Heart left ventricle (tissue), 16 donors: Measurements from ENCODE around the gene TNFSF11. TPM values are rescaled to one million over a fixed set of nuclear protein-coding genes. Genes with fewer than 3 reads are reported as not detected.

Experiments
- ATAC-seq, 4 donors: fragments of 200-7000 bp; cut with Tn5 transposase; one replicate each; pipeline ENCODE4 v1.9.1; 2020 to 2022; ENCODE audit warnings: moderate library complexity in 4 of 4, mild to moderate bottlenecking in 3 of 4, moderate number of reproducible peaks in 1 of 4
- DNase-seq, 5 donors: peaks; one replicate each; pipeline ENCODE4 v3.0.0-alpha.2; 2020
- H3K27ac ChIP-seq, 12 donors: fragments of 200-600 bp; sonication (generic) in 4 of 12; one replicate each; pipeline versions ENCODE4 v1.5.0 to v1.8.0; 2016 to 2022; ENCODE audit warnings: mild to moderate bottlenecking in 2 of 12
- H3K27me3 ChIP-seq, 9 donors: fragments of 200-600 bp; sonication (generic) in 2 of 9; one replicate each; pipeline versions ENCODE4 v1.5.1 to v1.8.0; 2016 to 2022; ENCODE audit warnings: mild to moderate bottlenecking in 3 of 9
- H3K36me3 ChIP-seq, 9 donors: fragments of 200-600 bp; sonication (generic) in 2 of 9; one replicate each; pipeline versions ENCODE4 v1.5.0 to v1.8.0; 2018 to 2022; ENCODE audit warnings: mild to moderate bottlenecking in 2 of 9
- H3K4me1 ChIP-seq, 12 donors: fragments of 200-600 bp; sonication (generic) in 4 of 12; one replicate each; pipeline versions ENCODE4 v1.5.0 to v1.8.0; 2016 to 2022; ENCODE audit warnings: mild to moderate bottlenecking in 3 of 12
- H3K4me3 ChIP-seq, 12 donors: fragments of 200-600 bp; sonication (generic) in 4 of 12; one replicate each; pipeline versions ENCODE4 v1.5.0 to v1.8.0; 2017 to 2022; ENCODE audit warnings: mild to moderate bottlenecking in 9 of 12, moderate library complexity in 4 of 12
- H3K9me3 ChIP-seq, 12 donors: fragments of 200-600 bp; sonication (generic) in 4 of 12; one replicate each; pipeline versions ENCODE4 v1.5.0 to v1.8.0; 2016 to 2022; ENCODE audit warnings: mild to moderate bottlenecking in 1 of 12
- CTCF ChIP-seq, 12 donors: fragments of 200-600 bp; sonication (generic) in 4 of 12; IDR thresholded peaks; one replicate each; pipeline versions ENCODE4 v1.5.0 to v1.8.0; 2018 to 2022; ENCODE audit warnings: antibody characterized with exemption in 12 of 12, mild to moderate bottlenecking in 5 of 12
- POLR2A ChIP-seq, 2 donors: fragments of 450-650 bp; IDR thresholded peaks; one replicate each; pipeline ENCODE4 v1.6.1; 2017; ENCODE audit warnings: antibody characterized with exemption in 2 of 2, mild to moderate bottlenecking in 2 of 2, moderate library complexity in 2 of 2
- WGBS, 4 donors: extraction: QIAGEN DNeasy Blood & Tissue Kit in 2 of 4; methylation state at CpG; one replicate each; pipeline versions ENCODE4 v1.1.5 to v1.1.7; 2013 to 2018; 5-methylcytosine and 5-hydroxymethylcytosine counted together
- intact Hi-C, 10 donors: fragments of 100-400 bp; cut with DNase I; formaldehyde crosslinking; loops; one replicate each; pipeline versions ENCODE4 v1.11.1 to v1.14.2; 2022
- polyA plus RNA-seq, 2 donors: library from polyadenylated mRNA; stranded (reverse); fragments of 200-250 nt; gene quantifications; one replicate each; pipeline ENCODE4 v1.2.3, GENCODE V29; 2013
- total RNA-seq, 9 donors: library from RNA; depleted of rRNA in 2 of 9; stranded (reverse); fragments of >200 nt in 2 of 9; fragmentation: NEBNext Ultra II Directional in 3 of 9; extraction: Animal tissue kit (Norgen Biotek cat#: 25700) in 3 of 9; gene quantifications; one replicate each; pipeline versions ENCODE4 v1.1.0 to v1.2.4, GENCODE V29; 2016 to 2023
- donor health status: ischemic (EF 13 %, LVEDD 7.1; RV severe dilation, severe dysfunction).
- donor health status: healthy with polysubstance abuse.
- donor health status: DM: no; HTN: yes; CAD: no.
- donor health status: DM: no; HTN: no; CAD: no.
- donor health status: ischemic (EF 25% LVEDD 6.9; RV normal size, moderate dysfunction).
- donor health status: ischemic (EF 25% LVEDD 5.7; RV mildly dilated, moderate dysfunction).
- donor health status: healthy.
- donor health status: DM: yes; HTN: yes; CAD: no.
- donor health status: ischemic (EF 35%, LVEDD 5.7; RV mildly dilated, moderate dysfunction).
- donor health status: nonischemic (EF 11% LVEDD 7.7; RV severe dilation, severe dysfunction).
- donor health status: DM: yes; HTN: yes; CAD: no.
- donor health status: PGD.
- donor health status: ischemic (EF 29% LVEDD 5.4; RV normal size, mild dysfunction).
- donor health status: nonischemic (EF 23%, LVEDD 6.1; RV moderate dilation, normal function).

Gene TNFSF11
- total and polyA plus RNA-seq, 11 donors = not detected

DNA sequence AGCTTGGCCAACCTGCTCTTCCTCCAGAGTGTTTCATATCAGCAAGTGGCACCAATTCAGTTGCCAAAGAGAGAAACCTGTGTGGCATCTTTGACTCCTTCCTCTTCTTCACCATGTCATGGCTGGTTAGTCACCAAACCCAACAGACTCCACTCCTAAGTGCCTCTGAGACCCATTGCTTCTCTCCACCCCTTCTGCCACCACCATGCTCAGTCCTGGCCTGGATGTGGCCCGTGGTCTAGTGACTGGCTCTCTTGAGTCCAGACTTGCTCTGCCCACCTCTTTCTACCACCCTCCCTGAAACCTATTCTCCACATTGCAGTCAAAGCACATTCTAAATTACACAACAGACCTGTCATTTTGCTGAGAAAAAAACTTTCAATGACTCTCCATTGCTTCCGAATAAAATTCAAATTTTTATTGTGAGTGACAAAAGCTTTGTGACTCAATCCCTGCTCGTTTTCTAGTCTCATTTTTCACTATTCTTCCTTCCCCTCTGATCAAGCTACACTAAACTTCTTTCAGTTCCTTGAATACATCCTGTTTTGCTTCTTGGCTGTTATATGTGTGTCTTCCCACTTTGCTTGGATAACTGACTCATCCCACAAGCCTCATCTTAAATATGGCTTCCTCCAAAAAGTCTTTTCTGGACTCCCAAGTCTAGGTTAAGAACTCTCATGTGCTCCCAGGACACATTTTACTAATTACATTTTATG lies 12.0 kb upstream of the TNFSF11 start:
- H3K9me3 ChIP-seq = peaks cover 0 to 12% (median 0%) of the 10 kb centered on the region in 12 donors
- no peak overlapping the region for H3K4me3 ChIP-seq
- no peaks in the 10 kb centered on the region for H3K4me1 ChIP-seq
- intact Hi-C loops = no loop called here
- no peak for ATAC-seq
- no peak overlapping the region for H3K27ac ChIP-seq
- WGBS, 4 donors = 56 to 62% (median 57%) methylated on average over 3 of the region's 3 CpGs
- TF ChIP-seq CTCF (IDR thresholded peaks at IDR 0.05) (no peak), POLR2A (IDR thresholded peaks at IDR 0.05) (no peak)
- H3K36me3 ChIP-seq = no peaks in the 10 kb centered on the region
- H3K27me3 ChIP-seq = peaks cover 0 to 6% (median 0%) of the 10 kb centered on the region in 9 donors
- DNase-seq = no peak

- 27 to 63% (median 40%) methylated on average over 2 of the region's 2 CpGs for WGBS, 4 donors
- Histone ChIP-seq H3K9me3 (peaks cover 0 to 12% (median 0%) of the 10 kb centered on the region in 12 donors), H3K27me3 (peaks cover 0 to 21% (median 6%) of the 10 kb centered on the region in 9 donors), H3K4me3 (no peak overlapping the region), H3K27ac (no peak overlapping the region), H3K4me1 (no peaks in the 10 kb centered on the region), H3K36me3 (no peaks in the 10 kb centered on the region)
- no peak for ATAC-seq
- no peak for TF ChIP-seq CTCF (IDR thresholded peaks at IDR 0.05)
- no peak for TF ChIP-seq POLR2A (IDR thresholded peaks at IDR 0.05)
- intact Hi-C loops = no loop called here
- DNase-seq = no peak
These were observed 6.0 kb upstream of the TNFSF11 start for GRCh38 chr13:42567906-42568305.

DNA sequence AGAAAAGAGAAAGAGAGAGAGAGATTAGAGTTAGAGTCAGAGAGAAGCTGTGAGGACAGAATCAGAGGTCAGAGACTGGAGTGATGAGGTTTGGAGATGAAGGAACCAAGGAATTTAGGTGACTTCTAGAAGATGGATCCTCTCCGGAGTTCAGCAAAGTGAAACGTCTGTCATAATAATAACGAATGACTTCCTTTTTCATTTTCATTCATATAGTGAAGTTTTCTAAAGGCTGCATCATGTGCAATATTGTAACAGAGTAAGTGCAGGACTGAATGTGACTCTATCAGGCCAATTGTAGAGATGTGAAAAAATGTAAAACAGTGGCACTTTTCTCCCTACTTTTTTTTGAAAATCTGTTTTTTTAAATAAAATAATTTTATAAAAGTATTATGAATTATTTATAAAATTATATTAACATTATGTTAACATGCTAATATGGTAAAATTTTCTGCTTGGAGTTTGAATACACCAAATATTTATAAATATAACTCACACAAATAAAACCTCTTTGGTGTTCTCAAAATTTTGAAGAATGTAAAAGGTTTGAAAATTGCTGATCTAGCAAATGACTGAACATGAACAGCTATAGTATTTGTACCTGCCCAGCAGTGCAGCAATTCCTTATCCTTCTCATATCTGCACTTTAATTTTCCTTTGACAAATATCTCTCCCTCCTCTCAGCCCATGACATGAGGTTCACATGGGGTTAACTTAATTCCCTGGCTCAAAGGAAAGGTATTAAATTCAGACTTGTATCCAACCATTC lies 4.2 kb upstream of the TNFSF11 start:
- WGBS, 4 donors = 66 to 72% (median 69%) methylated on average over 3 of the region's 3 CpGs

More for the DNA sequence above, 4.2 kb upstream of the TNFSF11 start:
- no peak for TF ChIP-seq POLR2A (IDR thresholded peaks at IDR 0.05)
- no peak for TF ChIP-seq CTCF (IDR thresholded peaks at IDR 0.05)
- no peak overlapping the region for H3K4me3 ChIP-seq
- intact Hi-C loops = no loop called here
- H3K4me1 ChIP-seq = peaks cover 0 to 10% (median 2%) of the 10 kb centered on the region in 12 donors
- H3K9me3 ChIP-seq = no peaks in the 10 kb centered on the region
- H3K27ac ChIP-seq = no peak overlapping the region
- H3K36me3 ChIP-seq = no peaks in the 10 kb centered on the region
- ATAC-seq = no peak
- DNase-seq = no peak
- H3K27me3 ChIP-seq = peaks cover 11 to 39% (median 20%) of the 10 kb centered on the region in 9 donors
